Choroid plexus epithelial cell (primary cell): ENCODE measurements around the gene BACE1-AS.

ENCODE experiments used
- DNase-seq: peaks from one replicate; pipeline ENCODE4 v3.0.0-alpha.2; 2010; ENCODE audit warnings: low read depth
- H3K4me3 ChIP-seq: 2 replicates; pipeline ENCODE4 v1.5.1; 2011; ENCODE audit warnings: low read depth, mild to moderate bottlenecking, control low read depth, low read length, moderate library complexity
- TF ChIP-seq, protein P1 (sequence below): conservative IDR thresholded peaks from 2 replicates; pipeline ENCODE4 v1.5.1; 2011; ENCODE audit warnings: low read depth, mild to moderate bottlenecking, control low read depth, inconsistent platforms, low read length, moderate library complexity

BACE1-AS gene

GRCh38 chr11:117335399-117335798 is 44.3 kb downstream of the BACE1-AS start:
- TF ChIP-seq, protein P1, sequence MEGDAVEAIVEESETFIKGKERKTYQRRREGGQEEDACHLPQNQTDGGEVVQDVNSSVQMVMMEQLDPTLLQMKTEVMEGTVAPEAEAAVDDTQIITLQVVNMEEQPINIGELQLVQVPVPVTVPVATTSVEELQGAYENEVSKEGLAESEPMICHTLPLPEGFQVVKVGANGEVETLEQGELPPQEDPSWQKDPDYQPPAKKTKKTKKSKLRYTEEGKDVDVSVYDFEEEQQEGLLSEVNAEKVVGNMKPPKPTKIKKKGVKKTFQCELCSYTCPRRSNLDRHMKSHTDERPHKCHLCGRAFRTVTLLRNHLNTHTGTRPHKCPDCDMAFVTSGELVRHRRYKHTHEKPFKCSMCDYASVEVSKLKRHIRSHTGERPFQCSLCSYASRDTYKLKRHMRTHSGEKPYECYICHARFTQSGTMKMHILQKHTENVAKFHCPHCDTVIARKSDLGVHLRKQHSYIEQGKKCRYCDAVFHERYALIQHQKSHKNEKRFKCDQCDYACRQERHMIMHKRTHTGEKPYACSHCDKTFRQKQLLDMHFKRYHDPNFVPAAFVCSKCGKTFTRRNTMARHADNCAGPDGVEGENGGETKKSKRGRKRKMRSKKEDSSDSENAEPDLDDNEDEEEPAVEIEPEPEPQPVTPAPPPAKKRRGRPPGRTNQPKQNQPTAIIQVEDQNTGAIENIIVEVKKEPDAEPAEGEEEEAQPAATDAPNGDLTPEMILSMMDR, result no peak
- DNase-seq, result no peak
- H3K4me3 ChIP-seq, result no peak overlapping the region

GRCh38 chr11:117337076-117337475 is 45.9 kb downstream of the BACE1-AS start:
- TF ChIP-seq, protein P1, result no peak
- DNase-seq, result no peak
- no peak overlapping the region for H3K4me3 ChIP-seq
